ENCODE results near the gene PDE8A. TPM values are rescaled to one million over a fixed set of nuclear protein-coding genes. Genes with fewer than 3 reads are reported as not detected.

Gene PDE8A
- total RNA-seq, 1 donor from 2014 or later: 28.8 TPM

DNA sequence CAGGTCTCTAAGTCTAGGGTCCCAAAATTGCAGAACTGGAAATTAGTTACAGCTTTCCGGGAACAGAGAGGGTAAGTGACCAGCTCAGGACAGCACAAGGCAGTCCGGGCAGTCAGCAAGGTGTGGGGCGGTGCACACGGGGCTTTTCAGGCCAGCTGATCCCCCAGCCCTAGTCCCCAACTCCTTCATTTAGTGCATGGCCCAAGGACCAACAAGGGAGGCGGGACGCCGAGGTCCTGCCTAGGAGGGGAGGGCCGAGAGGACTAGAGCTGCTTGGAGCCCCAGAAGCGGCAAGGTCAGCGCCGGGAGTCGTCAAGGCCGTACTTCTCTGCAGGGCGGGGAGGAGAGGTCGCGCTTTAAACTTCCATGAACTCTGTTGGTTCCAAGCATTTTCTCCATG lies 2.0 kb upstream of the PDE8A start:
- Mint-ChIP-seq H3K4me3 (ENCODE audit: low read depth) (peak overlapping the region; percentile 88), H3K27ac (peak overlapping the region; percentile 91), H3K27me3 (peaks cover 52% of the 10 kb centered on the region), H3K9me3 (ENCODE audit: low read depth) (no peaks in the 10 kb centered on the region), H3K36me3 (ENCODE audit: insufficient read depth) (no peaks in the 10 kb centered on the region), H3K4me1 (ENCODE audit: low read depth) (peaks cover 19% of the 10 kb centered on the region)
- no peak for DNase-seq (ENCODE audit: low spot score, unreplicated experiment)
- TF ChIP-seq, protein P1, sequence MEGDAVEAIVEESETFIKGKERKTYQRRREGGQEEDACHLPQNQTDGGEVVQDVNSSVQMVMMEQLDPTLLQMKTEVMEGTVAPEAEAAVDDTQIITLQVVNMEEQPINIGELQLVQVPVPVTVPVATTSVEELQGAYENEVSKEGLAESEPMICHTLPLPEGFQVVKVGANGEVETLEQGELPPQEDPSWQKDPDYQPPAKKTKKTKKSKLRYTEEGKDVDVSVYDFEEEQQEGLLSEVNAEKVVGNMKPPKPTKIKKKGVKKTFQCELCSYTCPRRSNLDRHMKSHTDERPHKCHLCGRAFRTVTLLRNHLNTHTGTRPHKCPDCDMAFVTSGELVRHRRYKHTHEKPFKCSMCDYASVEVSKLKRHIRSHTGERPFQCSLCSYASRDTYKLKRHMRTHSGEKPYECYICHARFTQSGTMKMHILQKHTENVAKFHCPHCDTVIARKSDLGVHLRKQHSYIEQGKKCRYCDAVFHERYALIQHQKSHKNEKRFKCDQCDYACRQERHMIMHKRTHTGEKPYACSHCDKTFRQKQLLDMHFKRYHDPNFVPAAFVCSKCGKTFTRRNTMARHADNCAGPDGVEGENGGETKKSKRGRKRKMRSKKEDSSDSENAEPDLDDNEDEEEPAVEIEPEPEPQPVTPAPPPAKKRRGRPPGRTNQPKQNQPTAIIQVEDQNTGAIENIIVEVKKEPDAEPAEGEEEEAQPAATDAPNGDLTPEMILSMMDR (IDR thresholded peaks at IDR 0.05; ENCODE audit: unreplicated experiment): no peak

DNA sequence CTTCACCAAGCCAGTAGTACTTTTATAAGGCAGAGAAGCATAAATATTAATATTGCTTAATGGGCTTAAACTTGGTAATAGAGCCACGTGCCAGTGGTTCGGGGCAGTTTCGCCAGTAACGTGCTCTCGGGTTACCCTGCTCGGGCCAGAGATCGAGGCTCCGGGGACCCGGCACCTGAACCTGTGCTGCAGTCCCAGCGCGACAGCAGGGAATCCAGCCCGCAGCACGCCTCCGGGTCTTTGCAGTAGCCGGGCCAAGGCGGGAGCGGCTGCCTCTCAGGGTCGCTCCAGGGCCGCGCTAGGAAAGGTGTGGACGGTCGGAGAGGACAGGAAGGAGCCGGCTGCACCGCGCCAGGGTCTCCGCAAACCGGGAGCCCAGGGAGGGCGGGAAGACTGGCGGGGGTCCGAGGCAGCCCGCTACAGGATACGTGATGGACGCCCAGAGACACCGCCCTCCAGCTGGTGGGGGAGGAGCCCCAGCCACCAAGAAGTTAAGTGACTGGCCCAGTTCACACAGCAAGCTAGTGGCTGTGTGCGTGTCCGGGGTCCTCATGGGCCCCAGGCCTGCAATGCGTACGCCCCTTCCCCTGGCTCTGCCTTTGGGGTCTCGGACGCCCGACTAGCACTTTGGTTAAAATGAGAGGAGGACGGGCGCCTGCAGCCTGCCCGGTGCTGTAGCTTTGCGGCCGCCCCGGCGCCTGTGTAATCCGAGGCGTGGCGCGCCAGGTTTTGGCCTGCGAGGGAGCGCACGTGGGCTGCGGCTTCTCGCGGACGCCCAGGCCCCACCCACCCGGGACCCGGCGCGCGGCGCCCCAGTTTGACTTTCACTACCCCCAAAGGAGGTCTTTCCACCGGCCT lies 1.2 kb upstream of the PDE8A start:
- peak; percentile 78 for DNase-seq (ENCODE audit: low spot score, unreplicated experiment)
- peaks cover 49% of the 10 kb centered on the region for H3K27me3 Mint-ChIP-seq
- peak overlapping the region; percentile 91 for H3K27ac Mint-ChIP-seq
- H3K4me3 Mint-ChIP-seq (ENCODE audit: low read depth): peak overlapping the region; percentile 88
- TF ChIP-seq, protein P1 (IDR thresholded peaks at IDR 0.05; ENCODE audit: unreplicated experiment): no peak
- peaks cover 26% of the 10 kb centered on the region for H3K4me1 Mint-ChIP-seq (ENCODE audit: low read depth)
- H3K9me3 Mint-ChIP-seq (ENCODE audit: low read depth): no peaks in the 10 kb centered on the region
- H3K36me3 Mint-ChIP-seq (ENCODE audit: insufficient read depth): no peaks in the 10 kb centered on the region

DNA sequence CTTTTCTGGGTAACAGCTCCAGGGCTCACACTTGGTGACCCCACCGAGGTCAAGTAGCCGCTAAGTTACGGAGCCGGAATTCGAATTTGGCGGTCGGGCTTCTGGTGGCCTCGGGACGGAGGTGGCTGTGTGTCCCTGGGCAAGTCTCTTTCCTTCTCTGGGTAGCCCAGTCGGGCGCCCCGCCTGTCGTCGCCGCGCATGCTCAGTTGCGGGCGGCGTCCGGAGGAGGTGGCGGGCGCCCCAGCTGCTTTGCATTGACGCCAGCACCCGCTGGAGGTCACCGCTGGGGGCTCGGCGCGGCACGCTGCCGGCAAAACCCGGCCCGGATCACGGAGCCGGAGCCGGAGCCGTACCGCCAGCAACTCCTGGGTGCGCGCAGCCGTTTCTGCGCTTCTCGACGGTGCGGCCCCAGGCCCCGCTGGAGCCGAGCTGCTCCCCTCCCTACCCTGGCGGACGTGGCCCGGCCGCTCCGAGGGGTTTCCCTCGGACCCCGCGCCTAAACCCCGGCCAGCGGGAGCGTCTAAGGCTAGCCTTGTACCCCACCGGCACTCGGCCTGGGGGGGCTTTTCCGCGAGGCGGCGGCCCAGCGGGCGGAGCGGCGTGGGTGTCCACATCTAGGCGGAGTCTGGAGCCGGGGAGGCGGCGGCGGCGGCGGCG lies 474 bp upstream of the PDE8A start:
- H3K9me3 Mint-ChIP-seq (ENCODE audit: low read depth): no peaks in the 10 kb centered on the region
- peak overlapping the region; percentile 88 for H3K4me3 Mint-ChIP-seq (ENCODE audit: low read depth)
- peak overlapping the region; percentile 78 for H3K27ac Mint-ChIP-seq
- peaks cover 29% of the 10 kb centered on the region for H3K4me1 Mint-ChIP-seq (ENCODE audit: low read depth)
- no peaks in the 10 kb centered on the region for H3K36me3 Mint-ChIP-seq (ENCODE audit: insufficient read depth)
- H3K27me3 Mint-ChIP-seq: peaks cover 48% of the 10 kb centered on the region
- TF ChIP-seq, protein P1 (IDR thresholded peaks at IDR 0.05; ENCODE audit: unreplicated experiment): peak; percentile 46
- DNase-seq (ENCODE audit: low spot score, unreplicated experiment): peak; percentile 94

DNA sequence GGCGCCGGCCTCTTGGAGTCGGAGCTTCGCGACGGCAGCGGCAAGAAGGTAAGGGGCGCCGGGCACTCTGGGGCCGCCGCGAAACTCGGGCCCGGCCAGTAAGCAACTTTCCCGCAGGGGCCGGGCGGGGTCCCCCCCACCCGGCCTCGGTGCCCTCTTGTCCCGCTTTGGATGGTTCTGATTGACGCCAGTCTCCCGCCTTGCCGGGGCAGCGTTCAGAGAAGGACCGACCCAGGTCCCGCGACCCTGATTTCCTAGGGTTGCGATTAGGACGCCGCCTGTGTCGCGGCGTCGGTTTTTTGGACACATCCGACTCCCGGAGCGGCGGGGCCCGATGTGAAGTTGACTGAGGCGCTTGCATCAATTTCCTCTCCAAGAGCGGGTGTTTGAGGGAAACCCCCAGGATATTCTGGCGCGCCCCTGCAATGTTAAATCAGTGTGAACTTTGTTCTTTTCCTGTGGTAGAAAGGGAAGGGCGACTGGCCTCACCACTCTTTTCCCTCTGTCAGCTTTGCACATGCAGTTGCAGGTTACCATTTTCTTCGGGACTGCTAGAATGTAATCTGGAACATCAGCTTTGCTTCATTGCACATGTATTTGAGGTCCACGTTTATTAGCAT lies 755 bp downstream of the PDE8A start:
- peaks cover 41% of the 10 kb centered on the region for H3K27me3 Mint-ChIP-seq
- peaks cover 32% of the 10 kb centered on the region for H3K4me1 Mint-ChIP-seq (ENCODE audit: low read depth)
- no peaks in the 10 kb centered on the region for H3K9me3 Mint-ChIP-seq (ENCODE audit: low read depth)
- DNase-seq (ENCODE audit: low spot score, unreplicated experiment): no peak
- H3K4me3 Mint-ChIP-seq (ENCODE audit: low read depth): peak overlapping the region; percentile 82
- TF ChIP-seq, protein P1 (IDR thresholded peaks at IDR 0.05; ENCODE audit: unreplicated experiment): peak; percentile 3
- no peaks in the 10 kb centered on the region for H3K36me3 Mint-ChIP-seq (ENCODE audit: insufficient read depth)
- peak overlapping the region; percentile 85 for H3K27ac Mint-ChIP-seq

DNA sequence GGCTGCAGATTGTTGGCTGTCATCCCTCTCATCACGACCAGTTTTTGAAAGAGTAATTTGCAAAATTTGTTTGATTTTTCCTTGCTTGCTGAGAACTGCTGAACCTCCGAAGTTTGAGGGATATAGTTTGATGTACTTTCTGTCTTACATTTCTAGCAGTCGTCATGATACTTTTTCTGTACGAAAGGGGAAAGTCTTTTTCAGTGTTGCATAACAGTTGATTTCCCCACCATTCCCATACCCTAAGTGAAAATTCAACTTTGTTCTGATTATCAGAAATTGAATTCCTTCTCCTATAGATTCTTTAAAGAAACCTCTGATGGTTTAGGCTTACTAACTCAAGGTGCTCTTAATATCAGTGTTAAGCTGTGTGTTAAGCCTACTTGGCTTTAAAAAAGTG lies 1.6 kb downstream of the PDE8A start:
- TF ChIP-seq, protein P1 (IDR thresholded peaks at IDR 0.05; ENCODE audit: unreplicated experiment): no peak
- DNase-seq (ENCODE audit: low spot score, unreplicated experiment): no peak
- H3K27ac Mint-ChIP-seq: no peak overlapping the region
- peaks cover 35% of the 10 kb centered on the region for H3K27me3 Mint-ChIP-seq
- no peaks in the 10 kb centered on the region for H3K36me3 Mint-ChIP-seq (ENCODE audit: insufficient read depth)
- H3K4me1 Mint-ChIP-seq (ENCODE audit: low read depth): peaks cover 32% of the 10 kb centered on the region
- H3K4me3 Mint-ChIP-seq (ENCODE audit: low read depth): peak overlapping the region; percentile 82
- no peaks in the 10 kb centered on the region for H3K9me3 Mint-ChIP-seq (ENCODE audit: low read depth)

Data from progenitor cell of endocrine pancreas (in vitro differentiated cells).